NT2/D1 (cell line): ENCODE measurements around the gene POMGNT2.

Experiments used
- YY1 ChIP-seq: IDR thresholded peaks from 2 replicates; pipeline ENCODE4 v1.6.1; 2011; ENCODE audit not compliant: insufficient read length, insufficient read depth
- ZNF274 ChIP-seq: IDR thresholded peaks from 2 replicates; pipeline ENCODE4 v1.6.1; 2011; ENCODE audit warnings: mild to moderate bottlenecking, low read depth, low read length

DNA sequence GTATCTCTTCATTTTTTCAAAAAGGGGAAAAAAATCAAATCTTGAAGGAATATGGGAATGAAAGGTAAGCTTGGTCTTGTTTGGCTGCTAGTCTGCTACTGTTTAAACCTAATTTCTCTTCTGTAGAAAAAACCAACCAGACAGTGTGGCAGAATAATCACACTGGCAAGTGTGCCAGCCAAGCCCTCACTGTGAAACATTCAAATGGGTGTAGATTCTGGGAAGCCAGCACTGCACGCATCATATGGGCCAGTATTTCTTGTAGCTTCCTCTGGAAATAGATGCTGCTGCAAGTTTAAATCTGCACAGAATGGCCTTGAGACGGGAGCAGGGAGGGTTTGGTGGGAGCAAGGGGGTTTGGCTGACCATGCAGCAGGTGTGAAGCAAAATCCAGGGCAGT lies 62.1 kb downstream of the POMGNT2 start:
- no peak for TF ChIP-seq ZNF274
- TF ChIP-seq YY1: no peak
